A375 (cell line): ENCODE measurements around the gene CRPPA. TPM values are rescaled to one million over a fixed set of nuclear protein-coding genes. Genes with fewer than 3 reads are reported as not detected.

Source experiments
- small RNA-seq: library from RNA; depleted of rRNA; stranded (forward); fragments of <200 nt; gene quantifications from one replicate; pipeline ENCODE3, GENCODE V24; 2014
- total RNA-seq: library from RNA; depleted of rRNA; stranded (reverse); fragments of >200 nt; shearing (Covaris generic); gene quantifications from 2 replicates; pipeline ENCODE4 v1.2.3, GENCODE V29; 2014; rRNA removed

The CRPPA gene
- 0.64 and 1.5 TPM in 2 replicates for total RNA-seq

DNA sequence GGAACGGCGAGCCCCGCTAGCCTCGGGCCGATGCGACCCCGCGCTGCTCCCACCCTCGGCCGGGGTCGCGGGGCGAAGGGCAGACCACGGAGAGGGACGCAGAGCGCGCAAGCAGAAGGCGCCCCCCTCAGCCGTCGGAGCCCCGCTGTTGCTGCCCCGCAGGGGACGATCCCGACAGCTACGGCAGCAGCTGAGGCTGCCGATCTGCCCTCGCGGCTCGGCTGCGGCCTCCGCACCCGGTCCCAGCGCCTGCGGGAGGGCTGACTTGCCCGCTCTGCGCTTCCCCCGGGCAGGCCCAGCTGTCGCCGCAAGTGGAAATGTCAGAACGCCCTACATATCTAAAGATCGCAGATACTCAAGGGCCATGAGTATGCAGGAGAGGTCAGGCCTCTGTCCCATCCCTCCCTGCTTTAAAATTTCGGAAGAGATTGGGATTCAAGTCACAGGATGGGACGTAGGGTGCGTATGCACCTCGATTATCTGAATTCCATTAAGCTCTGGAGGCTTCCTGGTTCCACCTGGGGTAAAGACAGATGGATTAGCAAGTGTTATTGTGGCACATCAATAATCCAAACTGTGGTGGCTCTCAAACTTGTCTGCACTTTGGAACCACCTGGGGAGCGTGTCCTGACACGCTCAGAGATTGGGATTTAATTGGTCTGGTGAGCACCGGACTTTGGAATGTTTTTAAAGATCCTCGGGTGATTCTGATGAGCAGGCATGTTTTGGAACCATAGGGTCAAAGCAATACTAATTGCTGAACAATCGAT lies at the start of gene CRPPA:
TSS of gene CRPPA (minus strand) at position 206 of the 770 bp plus-strand sequence. CDS start 216 bp downstream, outside the sequence.

DNA sequence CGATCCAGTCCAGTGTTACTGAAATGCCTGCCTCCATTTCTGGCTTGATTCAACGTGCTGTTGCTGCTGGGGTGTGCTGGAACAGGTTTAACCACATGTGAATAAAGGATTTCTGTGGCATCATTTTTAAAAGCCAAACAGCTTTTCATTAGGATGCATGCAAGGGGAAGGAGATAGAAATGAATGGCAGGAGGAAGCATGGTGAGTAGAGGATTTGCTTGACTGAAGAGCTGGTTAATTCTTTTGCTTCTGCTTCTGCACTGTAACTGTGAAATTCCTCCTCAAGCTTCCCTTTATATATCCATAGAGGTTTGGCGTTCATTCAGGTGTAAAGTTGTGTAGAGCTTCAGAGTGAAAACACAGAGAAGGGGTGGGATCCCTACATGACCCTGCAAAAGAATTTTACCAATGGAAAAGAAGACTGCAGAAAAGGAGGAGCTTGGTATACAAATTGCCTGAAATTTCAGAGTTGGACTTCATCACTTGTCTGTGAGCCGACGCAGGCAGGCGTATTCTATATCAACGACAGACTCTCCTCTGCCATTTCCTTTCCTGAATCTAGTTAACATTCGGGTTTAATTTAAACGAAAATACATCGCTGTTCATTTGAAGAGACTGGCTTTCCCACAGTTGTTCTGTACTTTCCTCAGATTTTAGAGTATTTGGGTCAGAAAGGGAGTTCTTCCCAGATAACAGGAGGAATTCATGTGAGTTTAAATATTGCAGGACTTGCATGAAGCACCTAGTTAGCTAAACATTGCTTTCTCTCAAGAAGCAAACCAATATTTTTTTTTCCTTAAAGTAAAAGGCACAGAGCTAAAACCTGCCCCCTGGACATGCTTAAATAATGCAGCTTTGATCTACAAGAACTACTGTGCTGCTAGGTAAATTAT lies 44.4 kb upstream of the CRPPA start, which contains the start of gene SOSTDC1:
TSS of gene SOSTDC1 (minus strand) at position 270 of the 893 bp plus-strand sequence. CDS start at position 200, 70 bp downstream.

Small RNA genes lying within 50 kb of the gene (small RNA-seq; reads per million reads assigned to genes)
- gene AC005014.3 = not detected

Other genes starting within 250 kb of the CRPPA start
- gene SOSTDC1, start 44.2 kb upstream of the CRPPA start, total RNA-seq = not detected in 2 replicates
- gene LRRC72, start 105.3 kb upstream of the CRPPA start, total RNA-seq = not detected in 2 replicates
- gene ANKMY2, start 224.2 kb upstream of the CRPPA start, total RNA-seq = 9.9 and 11.7 TPM in 2 replicates
- gene BZW2, start 224.6 kb upstream of the CRPPA start, total RNA-seq = 129 and 172 TPM in 2 replicates